Epithelial cell of esophagus (primary cell): Measurements from ENCODE around the gene ADM.

ENCODE experiments used
- DNase-seq: peaks from one replicate; pipeline ENCODE4 v3.0.0; 2010; ENCODE audit warnings: low read depth
- H3K4me3 ChIP-seq: 2 replicates; pipeline ENCODE4 v1.5.1; 2011; ENCODE audit warnings: mild to moderate bottlenecking, low read length, control low read depth
- TF ChIP-seq, protein P1 (sequence below): IDR thresholded peaks from 2 replicates; pipeline ENCODE4 v1.5.1; 2011; ENCODE audit warnings: low read depth, mild to moderate bottlenecking, low read length, control low read depth, inconsistent platforms; ENCODE audit not compliant: insufficient read depth; ENCODE audit errors: missing control alignments

ADM gene

DNA sequence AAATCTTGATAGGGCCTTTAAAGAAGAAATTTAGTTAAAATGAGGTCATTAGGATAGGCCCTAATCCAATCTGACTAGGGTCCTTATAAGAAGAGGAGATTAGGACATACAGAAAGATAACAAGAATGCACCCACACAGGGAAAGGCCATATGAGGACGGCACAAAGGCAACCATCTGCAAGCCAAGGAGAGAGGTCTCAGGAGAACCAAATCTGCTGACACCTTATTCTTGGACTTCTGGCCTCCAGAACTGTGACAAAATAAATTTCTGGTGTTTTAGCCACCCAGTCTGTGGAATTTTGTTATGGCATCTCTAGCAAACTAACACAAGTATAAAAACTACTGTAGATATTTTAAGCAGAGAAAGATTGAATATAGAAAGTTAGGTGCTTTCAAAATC lies 28.6 kb downstream of the ADM start:
- no peak overlapping the region for H3K4me3 ChIP-seq
- TF ChIP-seq, protein P1, sequence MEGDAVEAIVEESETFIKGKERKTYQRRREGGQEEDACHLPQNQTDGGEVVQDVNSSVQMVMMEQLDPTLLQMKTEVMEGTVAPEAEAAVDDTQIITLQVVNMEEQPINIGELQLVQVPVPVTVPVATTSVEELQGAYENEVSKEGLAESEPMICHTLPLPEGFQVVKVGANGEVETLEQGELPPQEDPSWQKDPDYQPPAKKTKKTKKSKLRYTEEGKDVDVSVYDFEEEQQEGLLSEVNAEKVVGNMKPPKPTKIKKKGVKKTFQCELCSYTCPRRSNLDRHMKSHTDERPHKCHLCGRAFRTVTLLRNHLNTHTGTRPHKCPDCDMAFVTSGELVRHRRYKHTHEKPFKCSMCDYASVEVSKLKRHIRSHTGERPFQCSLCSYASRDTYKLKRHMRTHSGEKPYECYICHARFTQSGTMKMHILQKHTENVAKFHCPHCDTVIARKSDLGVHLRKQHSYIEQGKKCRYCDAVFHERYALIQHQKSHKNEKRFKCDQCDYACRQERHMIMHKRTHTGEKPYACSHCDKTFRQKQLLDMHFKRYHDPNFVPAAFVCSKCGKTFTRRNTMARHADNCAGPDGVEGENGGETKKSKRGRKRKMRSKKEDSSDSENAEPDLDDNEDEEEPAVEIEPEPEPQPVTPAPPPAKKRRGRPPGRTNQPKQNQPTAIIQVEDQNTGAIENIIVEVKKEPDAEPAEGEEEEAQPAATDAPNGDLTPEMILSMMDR: no peak
- no peak for DNase-seq

DNA sequence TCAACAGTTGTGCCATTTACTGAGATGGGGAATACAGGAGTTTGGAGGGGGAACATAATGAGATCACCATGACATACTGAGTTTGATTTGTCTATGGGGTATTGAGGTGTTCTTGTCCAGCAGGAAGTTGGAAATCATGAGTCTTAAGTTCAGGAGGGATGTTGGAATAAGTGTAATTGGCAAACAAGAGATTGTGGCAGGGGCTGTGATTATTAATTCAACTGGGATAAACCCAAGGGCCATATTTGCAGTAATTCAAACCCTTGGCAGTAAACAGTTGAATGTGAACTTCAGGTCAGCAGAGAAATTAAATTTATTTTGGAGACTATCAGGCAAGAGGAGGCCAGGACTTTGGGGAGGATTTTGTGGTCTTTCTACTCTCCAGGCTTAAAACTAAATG lies 33.4 kb downstream of the ADM start:
- TF ChIP-seq, protein P1: no peak

DNA sequence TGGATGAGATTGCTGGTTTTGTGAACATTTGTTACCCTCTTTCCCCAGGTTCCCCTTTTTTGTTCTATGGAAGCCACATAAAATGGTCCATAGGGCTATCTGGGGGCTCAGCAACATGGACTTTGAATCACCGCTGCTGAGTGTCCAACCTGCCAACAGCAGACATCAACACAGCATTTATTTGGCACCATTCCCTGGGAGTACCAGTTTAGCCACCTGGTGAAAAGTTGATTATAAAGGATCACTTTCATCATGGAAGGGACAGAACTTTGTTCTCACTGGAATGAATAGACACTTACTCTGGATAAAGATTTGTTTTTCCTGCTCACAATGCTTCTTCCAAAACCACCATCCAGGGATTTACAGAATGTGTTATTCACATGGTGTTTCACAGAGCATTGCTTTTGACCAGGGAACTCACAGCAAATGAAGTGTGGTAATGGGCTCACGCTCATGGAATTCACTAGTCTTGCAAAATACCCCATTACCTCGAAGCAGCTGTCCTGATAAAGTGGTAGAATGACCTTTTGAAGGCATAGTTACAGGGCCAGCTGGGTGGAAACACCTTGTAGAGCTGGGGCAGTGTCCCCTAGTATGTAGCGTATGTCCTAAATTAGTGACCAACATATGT lies 43.9 kb downstream of the ADM start:
- peak; percentile 51 for DNase-seq
- TF ChIP-seq, protein P1: no peak
- H3K4me3 ChIP-seq: no peak overlapping the region

More for the DNA sequence above, 33.4 kb downstream of the ADM start:
- H3K4me3 ChIP-seq: no peak overlapping the region
- no peak for DNase-seq

DNA sequence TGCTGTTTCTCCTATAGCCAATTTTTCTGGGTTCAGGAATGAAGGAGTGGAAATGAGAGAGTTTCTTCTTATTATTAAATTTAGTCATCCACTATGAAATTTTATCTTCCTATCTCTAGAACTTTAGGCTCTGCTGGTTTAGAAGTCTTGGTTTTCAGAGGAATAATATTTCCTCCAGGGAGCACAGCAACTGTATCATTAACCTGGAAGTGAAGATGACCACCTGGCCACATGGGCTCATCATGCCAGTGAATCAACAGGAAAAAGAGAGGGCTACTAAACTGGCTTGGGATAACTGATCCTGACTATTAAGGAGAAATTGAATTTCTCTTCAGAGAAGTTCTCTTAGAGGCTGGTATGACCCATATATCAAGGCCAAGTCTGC lies 44.4 kb downstream of the ADM start:
- no peak for DNase-seq
- H3K4me3 ChIP-seq: no peak overlapping the region
- TF ChIP-seq, protein P1: no peak

DNA sequence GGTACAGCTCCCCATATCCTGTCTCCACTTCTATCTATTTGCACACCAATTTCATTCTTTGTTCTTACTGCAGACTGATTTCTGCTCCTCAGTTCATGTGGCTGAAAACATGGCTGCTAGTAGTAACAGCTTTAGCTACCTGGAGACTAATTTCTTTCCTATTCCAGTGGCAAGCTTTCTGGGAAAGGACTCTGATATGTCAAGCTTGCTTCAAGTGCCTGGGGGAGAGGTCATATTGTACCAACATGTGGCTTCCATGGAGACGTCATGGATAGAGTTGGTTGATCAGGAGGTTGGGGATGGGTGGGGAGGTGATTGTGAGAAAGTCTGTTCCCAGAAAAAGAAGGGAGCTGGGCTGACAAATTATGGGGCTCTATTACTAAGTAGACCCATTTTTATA lies 44.9 kb downstream of the ADM start:
- H3K4me3 ChIP-seq: no peak overlapping the region
- TF ChIP-seq, protein P1: no peak
- DNase-seq: no peak

DNA sequence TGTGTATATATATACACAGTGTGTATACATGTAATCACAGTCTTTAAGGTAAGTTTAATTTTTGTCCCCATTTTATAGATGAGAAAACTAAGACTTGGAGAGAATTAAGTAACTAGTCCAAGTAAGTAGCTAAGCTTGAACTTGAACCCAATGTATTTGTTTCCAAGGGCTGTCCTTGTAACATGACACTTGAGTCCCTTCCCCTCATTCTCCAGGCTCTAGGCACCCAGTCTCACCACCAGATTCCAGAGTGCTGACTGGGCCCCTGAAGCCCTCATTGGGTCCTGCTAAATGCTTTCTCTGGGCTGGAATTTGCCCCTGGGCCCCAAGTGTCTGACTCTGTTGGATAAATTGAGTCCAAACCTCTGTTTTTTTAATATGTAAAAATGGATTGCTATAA lies 45.5 kb downstream of the ADM start:
- TF ChIP-seq, protein P1: no peak
- peak; percentile 71 for DNase-seq
- H3K4me3 ChIP-seq: no peak overlapping the region

DNA sequence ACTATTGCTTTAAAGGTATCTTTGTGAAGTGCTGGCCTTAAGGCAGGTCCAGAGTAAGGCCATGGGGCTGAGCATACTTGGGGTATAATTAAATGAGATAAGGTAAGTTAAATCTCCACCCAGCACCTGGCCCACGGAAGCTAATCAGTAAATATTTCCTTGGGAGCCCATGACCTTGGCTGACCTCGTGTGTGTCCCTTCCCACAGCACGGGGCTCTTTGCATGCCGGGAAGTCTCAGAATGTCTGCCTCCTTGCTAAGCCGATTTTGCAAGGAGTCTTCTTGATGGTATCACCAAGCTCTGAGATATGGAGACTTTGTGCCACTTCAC lies 46.5 kb downstream of the ADM start:
- DNase-seq: no peak
- H3K4me3 ChIP-seq: no peak overlapping the region
- TF ChIP-seq, protein P1: no peak
